Measurements from ENCODE around the gene INPP5K. TPM values are rescaled to one million over a fixed set of nuclear protein-coding genes. Genes with fewer than 3 reads are reported as not detected.
A peak's percentile ranks its signal among the peaks of the same experiment; 100 is the strongest.

The INPP5K gene
- total RNA-seq, 1 experiment from 2014 or later, result 29.4 TPM

- H3K4me2 ChIP-seq (ENCODE audit: insufficient read depth, insufficient read length, low read length), result no peak overlapping the region
- no peak overlapping the region for H2AFZ ChIP-seq (ENCODE audit: low read length)
- no peaks in the 10 kb centered on the region for H3K79me2 ChIP-seq (ENCODE audit: insufficient read depth, low read length)
- Mint-ChIP-seq H3K27me3 (ENCODE audit: low read depth) (no peaks in the 10 kb centered on the region), H3K9me3 (no peaks in the 10 kb centered on the region), H3K4me3 (no peak overlapping the region), H3K27ac (0 out of 7 replicates have a peak overlapping the region, but pooled peaks of 1 of the 3 experiments have one; percentile 39), H3K36me3 (ENCODE audit: insufficient read depth in 1 of 3, low read depth in 3 of 3) (peaks cover 6 to 66% (median 37%) of the 10 kb centered on the region in 3 experiments; a peak in 6 of 7 replicates), H3K4me1 (peaks cover 0 to 15% of the 10 kb centered on the region in 2 experiments; a peak in 2 of 4 replicates)
- no peak overlapping the region for H4K91ac ChIP-seq (ENCODE audit: insufficient read length, low read depth, low read length)
- no peak overlapping the region for H3K4ac ChIP-seq (ENCODE audit: low read depth, low read length)
- H3K27me3 ChIP-seq (ENCODE audit: insufficient read depth, low read length), result no peaks in the 10 kb centered on the region
- H3K23ac ChIP-seq (ENCODE audit: insufficient read length, low read depth, low read length), result no peak overlapping the region
- no peaks in the 10 kb centered on the region for H4K20me1 ChIP-seq (ENCODE audit: control insufficient read depth, insufficient read depth, insufficient read length)
- no peak overlapping the region for H4K5ac ChIP-seq (ENCODE audit: insufficient read length, low read depth, low read length)
- TF ChIP-seq CTCF (conservative IDR thresholded peaks at IDR 0.05), result no peak
- no peak overlapping the region for H2BK15ac ChIP-seq (ENCODE audit: low read depth, low read length)
- H3K79me1 ChIP-seq (ENCODE audit: insufficient read depth, low read depth, low read length, poor library complexity, severe bottlenecking), result no peaks in the 10 kb centered on the region
- H3K9ac ChIP-seq (ENCODE audit: extremely low read depth, insufficient read length, low read length), result no peak overlapping the region
- no peaks in the 10 kb centered on the region for H3K9me3 ChIP-seq (ENCODE audit: control insufficient read depth, low read depth, low read length)
- no peak overlapping the region for H2BK120ac ChIP-seq (ENCODE audit: low read depth, low read length, poor library complexity, severe bottlenecking)
- H4K8ac ChIP-seq (replicated peaks; ENCODE audit: insufficient read length, low read depth, low read length), result no peak overlapping the region
- no peak overlapping the region for H2BK20ac ChIP-seq (ENCODE audit: low read depth, low read length, poor library complexity, severe bottlenecking)
- no peaks in the 10 kb centered on the region for H3K23me2 ChIP-seq (ENCODE audit: insufficient read length, low read depth, low read length, poor library complexity, severe bottlenecking)
- no peaks in the 10 kb centered on the region for H3K4me1 ChIP-seq (ENCODE audit: insufficient read depth, low read length)
- no peak overlapping the region for H3T11ph ChIP-seq (ENCODE audit: low read length)
- no peak overlapping the region for H2BK5ac ChIP-seq (ENCODE audit: insufficient read length, low read length)
- H3K56ac ChIP-seq (ENCODE audit: insufficient read length, low read depth, low read length), result no peak overlapping the region
- H3K14ac ChIP-seq (ENCODE audit: insufficient read depth, low read length), result no peak overlapping the region
- no peak overlapping the region for H3K18ac ChIP-seq (ENCODE audit: insufficient read length, low read depth, low read length)
- no peak overlapping the region for H3K27ac ChIP-seq (ENCODE audit: insufficient read length, low read depth, low read length)
- H2BK12ac ChIP-seq (ENCODE audit: insufficient read length, low read depth, low read length), result no peak overlapping the region
- no CpG with 5 or more reads among the region's 10 CpGs for WGBS (ENCODE audit: extremely low coverage, insufficient read length, low lambda C conversion rate)
- DNase-seq, result no peak
- H2AK5ac ChIP-seq (ENCODE audit: insufficient read length, low read length), result no peak overlapping the region
These were observed 42.6 kb downstream of the INPP5K start for GRCh38 chr17:1473841-1474240.

All from H9 (cell line).